ENCODE data around the gene ENDOD1. TPM values are rescaled to one million over a fixed set of nuclear protein-coding genes. Genes with fewer than 3 reads are reported as not detected.

The ENDOD1 gene
- total and polyA plus RNA-seq, 2 donors from 2014 or later, result 19.3 to 69.0 TPM

- Histone ChIP-seq H3K9ac (ENCODE audit: low read length in 3 of 3) (no peak overlapping the region), H3K4me1 (ENCODE audit: control insufficient read depth in 2 of 3, insufficient read depth in 2 of 3, low read depth in 1 of 3, low read length in 3 of 3) (peaks cover 0 to 3% (median 0%) of the 10 kb centered on the region in 3 donors), H3K27me3 (ENCODE audit: control insufficient read depth, insufficient read depth, low read length) (no peaks in the 10 kb centered on the region), H3K27ac (ENCODE audit: low read depth in 2 of 2, low read length in 2 of 2) (no peak overlapping the region), H3K4me3 (ENCODE audit: low read length in 3 of 3) (no peak overlapping the region), H3K9me3 (ENCODE audit: control insufficient read depth in 2 of 3, insufficient read depth in 1 of 3, low read length in 3 of 3) (no peaks in the 10 kb centered on the region), H3K36me3 (ENCODE audit: control insufficient read depth in 2 of 3, insufficient read depth in 3 of 3, low read length in 3 of 3) (peaks cover 0 to 5% (median 0%) of the 10 kb centered on the region in 3 donors)
- FAIRE-seq, result no peak
- TF ChIP-seq, protein P1, sequence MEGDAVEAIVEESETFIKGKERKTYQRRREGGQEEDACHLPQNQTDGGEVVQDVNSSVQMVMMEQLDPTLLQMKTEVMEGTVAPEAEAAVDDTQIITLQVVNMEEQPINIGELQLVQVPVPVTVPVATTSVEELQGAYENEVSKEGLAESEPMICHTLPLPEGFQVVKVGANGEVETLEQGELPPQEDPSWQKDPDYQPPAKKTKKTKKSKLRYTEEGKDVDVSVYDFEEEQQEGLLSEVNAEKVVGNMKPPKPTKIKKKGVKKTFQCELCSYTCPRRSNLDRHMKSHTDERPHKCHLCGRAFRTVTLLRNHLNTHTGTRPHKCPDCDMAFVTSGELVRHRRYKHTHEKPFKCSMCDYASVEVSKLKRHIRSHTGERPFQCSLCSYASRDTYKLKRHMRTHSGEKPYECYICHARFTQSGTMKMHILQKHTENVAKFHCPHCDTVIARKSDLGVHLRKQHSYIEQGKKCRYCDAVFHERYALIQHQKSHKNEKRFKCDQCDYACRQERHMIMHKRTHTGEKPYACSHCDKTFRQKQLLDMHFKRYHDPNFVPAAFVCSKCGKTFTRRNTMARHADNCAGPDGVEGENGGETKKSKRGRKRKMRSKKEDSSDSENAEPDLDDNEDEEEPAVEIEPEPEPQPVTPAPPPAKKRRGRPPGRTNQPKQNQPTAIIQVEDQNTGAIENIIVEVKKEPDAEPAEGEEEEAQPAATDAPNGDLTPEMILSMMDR (IDR thresholded peaks at IDR 0.05; ENCODE audit: borderline replicate concordance, extremely low read depth, insufficient read depth), result no peak
- DNase-seq, result no peak
- intact Hi-C loops (cut with DNase I), result no loop called here
Observed at GRCh38 chr11:95111923-95112540, 22.4 kb downstream of the ENDOD1 start.

DNA sequence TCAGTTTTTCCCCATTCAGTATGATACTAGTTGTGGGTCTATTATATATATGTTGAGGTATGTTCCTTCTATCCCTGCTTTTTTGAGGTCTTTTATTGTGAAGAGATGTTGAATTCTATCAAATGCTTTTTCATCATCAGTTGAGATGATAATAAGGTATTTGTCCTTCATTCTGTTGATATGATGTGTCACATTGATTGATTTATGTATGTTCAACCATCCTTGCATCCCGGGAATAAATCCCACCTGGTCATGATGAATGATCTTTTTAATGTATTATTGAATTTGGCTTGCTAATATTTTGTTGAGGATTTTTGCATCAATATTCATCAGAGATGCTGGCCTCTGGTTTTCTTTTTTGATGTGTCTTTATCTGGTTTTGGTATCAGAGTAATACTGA, 26.0 kb downstream of the ENDOD1 start:
- TF ChIP-seq, protein P1 (IDR thresholded peaks at IDR 0.05; ENCODE audit: borderline replicate concordance, extremely low read depth, insufficient read depth), result no peak

GRCh38 chr11:95119361-95120060, 29.9 kb downstream of the ENDOD1 start:
- Histone ChIP-seq H3K36me3 (ENCODE audit: control insufficient read depth in 2 of 3, insufficient read depth in 3 of 3, low read length in 3 of 3) (no peaks in the 10 kb centered on the region), H3K9ac (ENCODE audit: low read length in 3 of 3) (no peak overlapping the region), H3K4me3 (ENCODE audit: low read length in 3 of 3) (no peak overlapping the region), H3K9me3 (ENCODE audit: control insufficient read depth in 2 of 3, insufficient read depth in 1 of 3, low read length in 3 of 3) (no peaks in the 10 kb centered on the region), H3K4me1 (ENCODE audit: control insufficient read depth in 2 of 3, insufficient read depth in 2 of 3, low read depth in 1 of 3, low read length in 3 of 3) (peaks cover 0 to 4% (median 2%) of the 10 kb centered on the region in 3 donors), H3K27ac (ENCODE audit: low read depth in 2 of 2, low read length in 2 of 2) (no peak overlapping the region), H3K27me3 (ENCODE audit: control insufficient read depth, insufficient read depth, low read length) (no peaks in the 10 kb centered on the region)
- intact Hi-C loops (cut with DNase I), result no loop called here
- TF ChIP-seq, protein P1 (IDR thresholded peaks at IDR 0.05; ENCODE audit: borderline replicate concordance, extremely low read depth, insufficient read depth), result no peak
- no peak for FAIRE-seq
- DNase-seq, result no peak

More for the DNA sequence above, 26.0 kb downstream of the ENDOD1 start:
- H3K9ac ChIP-seq (ENCODE audit: low read length in 3 of 3), result no peak overlapping the region
- no peak overlapping the region for H3K4me3 ChIP-seq (ENCODE audit: low read length in 3 of 3)
- H3K4me1 ChIP-seq (ENCODE audit: control insufficient read depth in 2 of 3, insufficient read depth in 2 of 3, low read depth in 1 of 3, low read length in 3 of 3), result peaks cover 0 to 4% (median 0%) of the 10 kb centered on the region in 3 donors
- no peaks in the 10 kb centered on the region for H3K9me3 ChIP-seq (ENCODE audit: control insufficient read depth in 2 of 3, insufficient read depth in 1 of 3, low read length in 3 of 3)
- H3K27ac ChIP-seq (ENCODE audit: low read depth in 2 of 2, low read length in 2 of 2), result no peak overlapping the region
- no peaks in the 10 kb centered on the region for H3K36me3 ChIP-seq (ENCODE audit: control insufficient read depth in 2 of 3, insufficient read depth in 3 of 3, low read length in 3 of 3)
- no peaks in the 10 kb centered on the region for H3K27me3 ChIP-seq (ENCODE audit: control insufficient read depth, insufficient read depth, low read length)
- DNase-seq (no peak), FAIRE-seq (no peak)
- intact Hi-C loops (cut with DNase I), result no loop called here

Data from kidney (tissue), 14 donors.